GM11168 (cell line): Measurements from ENCODE around the gene OR5D16.
"Not testable (repeated sequence)": the region's sequence is repeated elsewhere in the genome, so short reads cannot be mapped to it uniquely, and the experiment has no call there.

Experiments used
- in situ Hi-C: fragments of 300-500 bp; cut with MboI; formaldehyde crosslinking; loops from one replicate; pipeline ENCODE4 v1.12.0; 2022; ENCODE audit warnings: low sequenced_read_pairs; ENCODE audit not compliant: unreplicated experiment

The OR5D16 gene

DNA sequence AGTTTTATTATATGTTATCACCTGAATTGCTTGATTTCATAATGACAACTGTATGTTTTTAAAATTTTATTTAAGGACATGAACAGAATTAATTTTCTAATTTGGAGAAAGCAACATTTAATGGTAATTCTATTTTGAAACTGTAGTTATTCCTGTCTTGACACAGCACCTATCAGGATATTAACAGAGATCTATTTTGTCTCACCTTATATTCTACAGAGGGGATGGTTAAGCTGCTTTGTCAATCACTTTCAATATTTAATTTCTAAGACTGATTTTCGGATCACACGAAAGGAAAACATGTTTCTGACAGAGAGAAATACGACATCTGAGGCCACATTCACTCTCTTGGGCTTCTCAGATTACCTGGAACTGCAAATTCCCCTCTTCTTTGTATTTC lies at the start of gene OR5D16:
Gene OR5D16, plus strand, starts transcription at position 301 of the 400 bp plus-strand sequence. Its CDS starts 0 bp downstream, at position 301.
- in situ Hi-C loops = no loop called here

GRCh38 chr11:55791606-55792005 lies 46.9 kb upstream of the OR5D16 start:
- in situ Hi-C loops = no loop called here

DNA sequence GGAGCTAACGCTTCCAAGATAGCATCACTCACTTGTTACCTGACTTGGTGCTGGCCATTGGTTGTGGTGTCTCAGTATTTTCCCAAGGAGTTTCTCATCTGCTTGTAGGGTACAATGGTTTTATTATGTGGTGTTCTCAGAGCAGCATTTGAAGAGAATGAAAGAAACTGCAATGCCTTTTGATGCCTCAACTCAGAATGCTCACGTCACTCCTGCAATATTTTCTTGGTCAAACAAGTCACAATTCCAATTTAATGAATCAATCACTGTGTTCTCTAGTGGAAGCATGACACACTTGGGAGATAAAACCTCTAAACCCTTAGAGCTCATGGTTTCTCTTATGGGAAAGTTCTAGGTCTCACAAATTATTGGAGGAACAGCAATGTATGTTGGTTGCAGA lies 45.2 kb upstream of the OR5D16 start:
- in situ Hi-C loops = no loop called here

- in situ Hi-C loops = no loop called here
These were observed 43.3 kb upstream of the OR5D16 start, which contains the start of gene OR5D14 for GRCh38 chr11:55795256-55795655. Gene OR5D14 (plus strand): TSS chr11:55795556. CDS start chr11:55795556, 0 bp downstream.

DNA sequence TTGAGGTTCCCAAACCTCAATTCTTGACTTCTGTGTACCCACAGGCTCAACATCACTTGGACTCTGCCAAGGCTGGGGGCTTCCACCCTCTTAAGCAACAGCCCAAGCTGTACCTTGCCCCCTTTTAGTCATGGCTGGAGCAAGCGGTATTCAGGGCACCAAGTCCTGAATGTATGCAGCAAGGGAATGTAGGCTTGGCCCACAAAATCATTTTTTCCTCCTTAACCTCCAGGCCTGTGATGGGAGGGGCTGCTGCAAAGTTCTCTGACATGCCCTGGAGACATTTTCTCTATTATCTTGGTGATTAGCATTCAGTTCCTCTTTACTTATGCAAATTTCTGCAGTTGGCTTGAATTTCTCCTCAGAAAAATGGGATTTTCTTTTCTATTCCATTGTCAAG lies 32.3 kb upstream of the OR5D16 start:
- in situ Hi-C loops = no loop called here

DNA sequence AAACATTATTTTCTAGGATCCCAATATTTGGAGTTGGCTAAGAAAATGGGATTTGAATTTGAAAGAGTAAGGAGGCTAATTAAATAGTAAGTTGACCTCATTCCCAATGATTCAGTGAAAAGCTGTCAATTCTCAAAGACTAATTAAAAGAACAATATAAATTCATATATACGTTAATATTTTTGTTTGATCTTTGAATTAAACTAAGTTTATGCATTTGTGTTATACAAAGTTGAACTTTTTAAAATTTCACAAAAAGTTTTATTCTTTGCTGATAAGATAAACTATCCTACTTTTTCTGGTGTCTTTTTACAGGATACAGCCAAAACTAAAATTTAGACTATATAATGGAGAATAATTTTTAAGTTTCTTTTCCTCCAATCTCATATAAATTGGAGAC lies 27.5 kb upstream of the OR5D16 start, which contains the start of gene OR5L1:
Gene OR5L1, plus strand, starts transcription at position 301 of the 400 bp plus-strand sequence. CDS start 100 bp downstream, outside the sequence.
- in situ Hi-C loops = no loop called here

DNA sequence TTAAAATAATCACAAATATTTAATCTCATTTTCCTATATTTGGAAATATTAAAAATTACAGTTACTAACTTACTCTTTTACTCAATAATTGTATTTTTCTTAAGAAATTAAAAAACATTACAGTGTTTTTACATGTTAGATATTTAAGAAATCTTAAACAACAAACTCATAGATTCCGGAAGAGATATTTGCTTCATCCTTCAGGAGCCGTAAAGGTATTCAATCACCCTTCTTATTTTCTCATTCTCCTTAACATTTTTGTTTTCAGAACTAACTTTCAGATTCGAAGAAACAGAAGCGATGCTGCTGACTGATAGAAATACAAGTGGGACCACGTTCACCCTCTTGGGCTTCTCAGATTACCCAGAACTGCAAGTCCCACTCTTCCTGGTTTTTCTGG lies 19.2 kb upstream of the OR5D16 start, which contains the start of gene OR5D18:
Gene OR5D18, plus strand, starts transcription at position 301 of the 400 bp plus-strand sequence. Its CDS starts 0 bp downstream, at position 301.
- in situ Hi-C loops = no loop called here

DNA sequence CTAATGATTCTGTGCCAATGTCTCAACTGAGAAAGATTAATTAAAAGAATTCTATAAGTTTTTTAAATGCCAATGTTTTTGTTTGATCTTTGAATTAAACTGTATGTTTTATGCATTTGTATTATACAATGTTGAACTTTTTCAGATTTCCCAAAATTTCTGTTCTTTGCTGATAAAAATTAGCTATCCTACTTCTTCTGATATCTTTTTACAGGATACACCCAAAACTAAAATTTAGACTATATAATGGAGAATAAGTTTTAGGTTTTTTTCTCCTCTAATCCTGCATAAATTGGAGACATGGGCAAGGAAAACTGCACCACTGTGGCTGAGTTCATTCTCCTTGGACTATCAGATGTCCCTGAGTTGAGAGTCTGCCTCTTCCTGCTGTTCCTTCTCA lies 11.6 kb upstream of the OR5D16 start, which contains the start of gene OR5L2:
Gene OR5L2, plus strand, starts transcription at position 301 of the 400 bp plus-strand sequence. Its CDS starts 0 bp downstream, at position 301.
- in situ Hi-C loops = no loop called here

GRCh38 chr11:55847453-55847852 lies 8.9 kb downstream of the OR5D16 start:
- in situ Hi-C loops = no loop called here

- in situ Hi-C loops = no loop called here
These were observed 10.5 kb downstream of the OR5D16 start for GRCh38 chr11:55849037-55849436.

DNA sequence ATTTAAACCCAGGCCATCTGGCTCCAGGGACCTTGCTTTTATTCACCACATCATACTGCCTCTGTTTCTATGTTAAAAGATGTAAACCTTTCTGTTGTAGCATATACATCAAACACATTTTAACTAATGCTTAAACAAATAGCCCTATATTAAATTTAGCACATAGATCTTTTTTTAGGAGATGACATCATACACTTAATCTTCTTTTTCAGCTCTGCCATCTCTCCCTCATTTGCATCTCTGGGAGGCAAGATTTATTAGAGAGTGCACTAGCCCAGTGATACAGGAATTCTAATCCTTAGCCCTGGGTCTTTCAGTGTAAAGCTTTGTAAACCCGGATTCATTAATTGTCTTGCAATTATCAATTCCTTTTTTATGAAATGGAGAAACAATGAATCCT lies 13.6 kb downstream of the OR5D16 start:
- in situ Hi-C loops = no loop called here

DNA sequence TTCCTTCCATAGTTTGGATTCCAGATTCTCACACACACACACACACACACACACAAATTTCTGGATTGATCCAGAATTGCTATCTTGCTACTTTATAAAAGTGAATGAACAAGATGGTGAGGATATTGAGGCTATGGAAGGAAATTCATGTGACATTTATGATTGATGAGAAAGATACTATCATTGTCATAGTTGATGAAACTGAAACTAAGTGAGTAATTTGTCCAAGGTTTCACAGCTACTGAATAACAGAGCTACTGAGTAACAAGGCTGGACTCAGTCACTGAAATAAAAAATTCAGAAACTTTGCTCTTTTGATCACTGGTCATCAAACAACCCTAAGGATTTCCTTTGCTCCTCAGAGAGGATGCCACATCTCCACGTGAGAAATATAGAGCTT lies 16.2 kb downstream of the OR5D16 start:
- in situ Hi-C loops = no loop called here

DNA sequence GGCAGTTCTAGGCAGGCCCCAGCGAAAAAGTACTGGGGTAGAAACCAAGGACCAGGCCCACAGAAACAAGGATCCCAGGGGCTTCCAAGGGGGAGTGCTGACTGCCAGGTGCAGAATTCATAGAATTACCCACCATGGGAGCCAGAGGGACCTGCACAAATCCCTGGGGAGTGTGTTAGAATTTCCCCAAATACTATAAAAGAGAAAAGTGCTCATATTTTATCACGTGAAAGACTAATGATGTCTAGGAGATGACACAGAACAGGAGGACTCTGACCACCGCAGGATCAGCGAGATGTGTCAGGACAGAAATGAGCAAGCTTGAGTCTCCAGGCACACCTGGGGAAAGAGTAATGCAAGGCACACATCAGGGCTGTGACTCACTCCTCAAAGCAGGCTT lies 28.8 kb downstream of the OR5D16 start:
- in situ Hi-C loops = not testable (repeated sequence)

GRCh38 chr11:55872731-55873130 lies 34.2 kb downstream of the OR5D16 start:
- in situ Hi-C loops = not testable (repeated sequence)

DNA sequence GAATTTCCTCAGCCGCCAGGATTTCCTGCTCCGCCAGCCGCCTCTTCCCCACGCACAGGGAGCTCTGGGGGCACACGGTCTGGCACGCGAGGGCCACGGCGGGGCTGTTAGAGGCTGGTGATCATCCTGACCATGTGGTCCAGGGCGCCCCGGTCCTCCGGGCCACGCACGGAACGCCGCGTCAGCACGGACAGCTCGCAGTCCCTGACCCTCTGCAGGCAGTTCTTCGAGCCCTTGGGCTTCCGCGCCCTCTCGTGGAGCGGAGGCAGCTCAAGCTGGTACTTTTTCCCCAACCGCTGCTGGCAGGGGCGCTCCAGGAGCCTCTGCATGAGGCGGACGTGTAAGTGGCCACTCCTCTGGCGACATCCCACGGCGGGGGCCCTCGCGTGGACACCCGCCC lies 34.6 kb downstream of the OR5D16 start:
- in situ Hi-C loops = not testable (repeated sequence)

GRCh38 chr11:55882997-55883396 lies 44.4 kb downstream of the OR5D16 start, which contains the start of gene TRIM51:
Gene TRIM51 (plus strand): TSS chr11:55883297. CDS start chr11:55885429, 2,132 bp downstream.
- in situ Hi-C loops = not testable (repeated sequence)

DNA sequence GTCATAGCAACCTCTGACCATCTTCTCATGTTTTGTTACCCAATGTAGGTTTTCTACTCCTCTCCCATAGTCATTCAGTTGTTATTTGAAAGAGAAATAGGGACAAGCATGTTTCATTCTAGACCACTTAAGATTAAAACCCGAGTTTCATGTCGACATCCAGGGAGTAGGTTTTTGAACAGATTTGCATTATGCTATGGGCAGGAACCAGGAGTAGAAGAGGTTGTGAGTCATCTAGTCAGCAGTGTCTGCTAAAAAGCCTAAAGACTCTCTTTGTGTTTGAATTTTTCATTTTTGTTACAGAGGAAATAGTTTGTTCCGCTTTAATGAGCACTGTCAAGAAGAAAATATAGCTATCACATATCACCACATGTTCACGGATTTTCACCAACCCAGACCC lies 46.4 kb downstream of the OR5D16 start:
- in situ Hi-C loops = not testable (repeated sequence)

DNA sequence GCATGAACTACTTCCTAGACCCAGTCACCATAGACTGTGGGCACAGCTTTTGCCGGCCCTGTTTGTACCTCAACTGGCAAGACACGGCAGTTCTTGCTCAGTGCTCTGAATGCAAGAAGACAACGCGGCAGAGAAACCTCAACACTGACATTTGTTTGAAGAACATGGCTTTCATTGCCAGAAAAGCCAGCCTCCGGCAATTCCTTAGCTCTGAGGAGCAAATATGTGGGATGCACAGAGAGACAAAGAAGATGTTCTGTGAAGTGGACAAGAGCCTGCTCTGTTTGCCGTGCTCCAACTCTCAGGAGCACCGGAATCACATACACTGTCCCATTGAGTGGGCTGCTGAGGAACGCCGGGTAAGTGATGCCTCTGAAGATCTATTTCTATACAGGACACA lies 46.9 kb downstream of the OR5D16 start:
- in situ Hi-C loops = not testable (repeated sequence)
